Activated CD8-positive, alpha-beta memory T cell treated with anti-CD3 and anti-CD28 coated beads for 48 hours (primary cell): ENCODE results near the gene GRIA3.

ENCODE experiments used
- DNase-seq, 3 experiments: peaks; one replicate each; pipeline ENCODE4 v3.0.0-alpha.2; 2020; ENCODE audit warnings: low read depth in 2 of 3, low spot score in 2 of 3

The GRIA3 gene

DNA sequence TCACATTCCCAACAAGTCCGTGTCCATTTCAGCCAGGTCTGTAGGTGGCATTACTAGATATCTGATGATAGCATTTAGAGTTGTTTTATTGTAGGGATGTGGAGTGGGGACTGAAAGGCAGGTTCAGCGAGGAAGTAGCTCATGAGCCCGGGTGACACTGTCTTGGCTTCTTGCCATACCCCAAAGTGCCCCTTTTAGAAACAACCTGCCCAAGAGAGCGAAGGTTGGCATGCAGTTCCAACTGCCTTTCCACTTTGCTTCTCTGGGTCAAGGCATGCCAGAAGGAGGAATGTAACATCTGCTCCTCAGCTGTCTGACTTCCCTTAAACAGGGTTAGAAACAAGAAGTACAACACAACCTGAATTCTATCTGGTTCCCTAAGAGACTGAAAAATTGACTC is 9.0 kb downstream of the GRIA3 start:
- DNase-seq: no peak

DNA sequence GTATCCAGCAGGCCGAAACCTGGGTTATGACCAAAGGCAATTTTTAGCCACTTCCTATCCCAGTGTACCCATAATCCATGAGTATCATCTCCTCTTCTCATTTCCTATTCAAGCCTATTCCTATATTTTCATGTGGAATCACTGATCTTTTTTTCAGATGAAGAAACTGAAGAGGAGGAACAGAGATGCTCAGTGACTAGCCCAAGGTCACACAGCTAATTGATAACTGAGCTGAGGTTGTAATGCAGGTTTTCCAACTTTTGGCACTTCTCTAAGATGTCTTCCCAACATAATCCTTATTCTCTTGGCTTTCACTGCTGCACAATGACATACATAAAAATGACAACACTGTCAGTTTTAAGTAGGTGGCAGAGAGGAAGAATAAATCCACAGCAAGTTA is 15.3 kb downstream of the GRIA3 start:
- no peak for DNase-seq

GRCh38 chrX:123201720-123202119 is 17.6 kb downstream of the GRIA3 start:
- DNase-seq: no peak

- DNase-seq: no peak
Measured at GRCh38 chrX:123202523-123202922, 18.4 kb downstream of the GRIA3 start.

- no peak for DNase-seq
Measured at GRCh38 chrX:123203772-123204171, 19.7 kb downstream of the GRIA3 start.

DNA sequence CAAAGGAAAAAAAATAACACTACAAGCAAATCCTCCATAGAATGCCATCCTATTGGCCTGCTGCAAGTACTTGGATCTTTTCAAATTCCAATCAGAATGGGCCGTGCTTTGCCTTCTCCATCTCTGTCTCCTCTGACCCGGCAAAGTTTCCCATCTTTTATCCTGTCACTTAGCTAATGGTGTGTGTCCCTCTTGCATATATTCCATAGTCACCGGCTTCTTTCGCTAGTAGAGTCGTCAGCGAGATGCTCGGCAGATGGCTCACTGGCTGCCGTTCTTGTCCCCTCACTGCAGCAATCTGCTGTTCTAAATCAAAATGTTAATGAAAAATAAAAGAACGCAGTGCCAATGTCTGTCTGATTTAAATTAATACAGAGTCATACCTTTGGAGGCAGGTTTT is 22.1 kb downstream of the GRIA3 start:
- DNase-seq: no peak

DNA sequence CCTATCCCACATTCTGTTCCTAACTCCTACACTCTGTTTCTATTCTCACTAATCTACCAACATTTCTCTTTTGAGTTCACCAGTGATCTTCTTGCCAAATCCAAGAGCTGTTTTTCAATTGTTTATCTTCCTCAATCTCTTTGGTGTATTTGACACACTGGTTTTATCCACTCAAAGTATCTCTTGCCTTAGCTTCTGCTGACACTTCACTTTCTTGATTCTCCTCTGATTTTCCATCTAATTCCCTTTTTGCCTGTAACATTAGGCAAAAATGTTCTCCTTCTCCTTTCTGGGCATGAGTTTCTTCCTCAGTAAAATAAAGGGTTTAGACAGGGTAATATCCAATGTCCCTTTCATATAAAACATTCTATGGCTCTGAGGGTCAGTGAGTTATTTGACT is 26.2 kb downstream of the GRIA3 start:
- DNase-seq: no peak

GRCh38 chrX:123215397-123216089 is 31.5 kb downstream of the GRIA3 start:
- no peak for DNase-seq

DNA sequence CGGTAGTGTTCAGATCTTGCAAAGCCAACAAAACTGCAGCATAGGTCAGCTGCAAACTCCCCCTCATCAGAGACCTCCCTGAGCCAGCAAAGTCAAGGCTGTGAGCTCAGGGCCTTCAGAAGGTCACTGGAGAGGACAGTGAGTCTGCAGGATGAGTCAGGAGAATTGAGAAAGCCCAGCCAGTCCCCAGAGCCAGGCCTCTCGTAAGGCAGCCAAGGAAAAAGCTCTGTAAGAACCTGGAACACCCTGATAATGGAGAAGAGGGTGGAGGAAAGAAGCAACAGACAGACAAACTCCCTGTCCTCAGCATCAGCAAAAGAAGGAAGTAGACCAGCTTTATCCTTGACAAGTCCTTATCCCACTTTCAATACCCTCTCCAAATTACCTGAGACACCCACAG is 33.0 kb downstream of the GRIA3 start:
- DNase-seq: no peak

DNA sequence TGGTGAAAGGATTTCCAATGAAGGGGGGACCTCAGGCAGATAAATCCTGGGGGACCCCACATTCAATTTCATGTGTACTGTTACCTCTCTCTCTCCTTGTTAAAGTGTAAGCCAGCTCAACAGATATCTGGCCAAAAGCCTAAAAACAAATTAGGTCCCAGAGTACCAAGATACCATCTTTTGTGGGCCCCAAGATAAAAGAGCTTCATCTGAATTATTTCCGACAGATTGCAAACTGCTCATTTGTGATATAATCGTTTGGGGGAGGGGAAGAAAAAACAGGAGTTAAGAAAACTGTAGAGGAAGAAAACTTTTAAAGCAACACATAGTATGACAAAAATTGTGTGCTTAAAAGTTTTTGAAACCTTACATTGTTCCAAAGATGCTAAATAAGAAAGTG is 33.6 kb downstream of the GRIA3 start:
- no peak for DNase-seq

DNA sequence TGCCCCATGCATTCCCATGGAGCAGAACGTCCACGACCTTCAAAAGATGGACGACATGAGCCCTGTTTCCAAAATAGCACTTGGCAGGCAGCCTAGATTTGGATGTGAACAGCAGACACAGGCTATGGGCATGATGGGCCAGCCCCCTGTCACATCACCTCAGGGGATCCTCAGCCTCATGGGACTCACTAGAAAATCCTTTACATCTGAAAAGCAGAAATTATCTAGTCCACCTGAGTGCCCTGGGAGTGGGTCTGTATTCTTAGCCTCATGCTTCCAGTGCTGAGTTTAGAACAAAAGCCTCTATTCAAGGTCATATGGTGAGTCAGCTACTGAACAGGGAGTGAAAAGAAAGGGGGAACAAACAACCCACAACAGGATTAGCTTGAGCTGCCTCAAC is 35.8 kb downstream of the GRIA3 start:
- no peak for DNase-seq

- no peak for DNase-seq
Measured at GRCh38 chrX:123222920-123223319, 38.8 kb downstream of the GRIA3 start.

- no peak for DNase-seq
Measured at GRCh38 chrX:123223409-123223808, 39.3 kb downstream of the GRIA3 start.

GRCh38 chrX:123223859-123224258 is 39.8 kb downstream of the GRIA3 start:
- DNase-seq: no peak

DNA sequence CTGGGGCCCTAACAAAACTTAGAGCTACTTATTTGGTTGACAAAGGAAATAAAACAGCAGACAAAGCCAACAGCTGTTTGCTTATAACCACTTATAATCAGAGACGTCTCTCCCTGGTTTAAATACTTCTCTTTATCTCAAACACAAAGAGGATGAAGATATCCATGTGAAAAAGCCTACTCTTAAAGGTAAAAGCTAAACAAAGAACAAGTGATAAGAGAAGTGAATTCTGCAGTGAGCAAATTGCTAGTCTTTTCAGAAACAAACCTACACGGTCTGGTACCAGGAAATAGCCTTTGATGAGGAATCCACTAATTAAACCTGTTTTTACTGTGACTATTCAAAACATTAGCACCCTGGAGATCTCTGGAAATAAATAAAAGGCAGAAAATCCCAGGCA is 46.7 kb downstream of the GRIA3 start:
- DNase-seq: no peak

DNA sequence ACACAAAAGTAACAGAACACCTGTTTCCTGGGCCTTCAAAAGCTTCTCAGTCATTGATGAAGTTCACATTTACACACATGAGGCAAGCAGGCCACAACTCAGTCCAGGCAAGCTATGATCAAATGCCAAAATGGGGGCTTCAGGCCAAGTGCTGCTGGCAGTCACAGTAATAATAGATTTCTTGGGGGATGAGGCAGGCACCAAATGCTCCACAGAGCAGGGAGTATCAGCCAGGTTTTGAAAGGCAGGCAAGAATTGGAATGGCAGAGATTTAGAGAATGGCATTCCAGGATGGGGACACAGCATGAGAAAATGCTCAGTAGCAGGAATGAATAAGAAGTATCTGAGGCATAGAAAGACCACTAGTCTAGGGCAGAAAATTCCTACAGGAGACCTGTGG is 52.8 kb downstream of the GRIA3 start:
- no peak for DNase-seq

- DNase-seq: no peak
Measured at GRCh38 chrX:123237271-123237670, 53.2 kb downstream of the GRIA3 start.

DNA sequence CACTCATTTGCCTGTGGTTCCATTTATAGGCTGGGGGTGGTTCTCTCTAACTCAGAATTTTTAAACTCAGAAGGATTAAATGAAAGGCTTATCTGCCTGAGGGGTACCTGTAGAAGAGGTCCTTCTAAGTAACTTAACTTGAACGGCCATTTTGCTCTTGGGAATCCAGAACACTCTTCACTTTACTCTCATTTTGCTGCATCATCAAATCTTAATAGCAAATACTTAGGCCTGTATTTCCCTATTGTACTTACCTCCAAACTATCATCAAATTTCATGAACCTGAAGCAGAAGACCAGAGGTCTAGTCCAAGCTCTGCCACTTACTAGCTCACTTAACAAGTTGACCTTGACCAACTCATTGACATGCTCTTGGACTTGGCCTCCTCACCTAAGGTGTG is 70.4 kb downstream of the GRIA3 start:
- no peak for DNase-seq

GRCh38 chrX:123256378-123256777 is 72.3 kb downstream of the GRIA3 start:
- no peak for DNase-seq

DNA sequence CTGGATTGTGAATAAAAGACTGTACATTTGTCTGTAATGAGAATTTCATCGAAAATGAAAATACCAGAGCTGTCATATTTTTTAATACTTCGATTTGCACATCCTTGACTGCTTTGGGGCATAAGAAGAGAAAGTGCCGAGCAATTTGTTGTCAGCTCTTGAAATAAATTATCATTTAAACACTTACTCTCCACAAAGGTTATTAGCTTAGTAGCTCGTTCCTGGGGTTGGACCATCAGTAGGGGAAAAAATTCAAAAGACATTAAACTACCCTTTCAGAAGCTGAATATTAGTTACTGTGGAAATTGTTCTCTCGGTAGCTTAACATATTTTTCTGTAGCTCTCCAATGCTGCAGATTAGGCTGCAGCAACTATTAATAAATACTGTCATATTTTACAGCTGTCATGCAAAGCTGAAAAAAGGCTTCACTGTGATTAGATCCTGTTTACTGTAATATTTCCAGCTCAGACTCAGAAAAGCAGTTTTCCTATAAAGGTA is 76.9 kb downstream of the GRIA3 start:
- no peak for DNase-seq

DNA sequence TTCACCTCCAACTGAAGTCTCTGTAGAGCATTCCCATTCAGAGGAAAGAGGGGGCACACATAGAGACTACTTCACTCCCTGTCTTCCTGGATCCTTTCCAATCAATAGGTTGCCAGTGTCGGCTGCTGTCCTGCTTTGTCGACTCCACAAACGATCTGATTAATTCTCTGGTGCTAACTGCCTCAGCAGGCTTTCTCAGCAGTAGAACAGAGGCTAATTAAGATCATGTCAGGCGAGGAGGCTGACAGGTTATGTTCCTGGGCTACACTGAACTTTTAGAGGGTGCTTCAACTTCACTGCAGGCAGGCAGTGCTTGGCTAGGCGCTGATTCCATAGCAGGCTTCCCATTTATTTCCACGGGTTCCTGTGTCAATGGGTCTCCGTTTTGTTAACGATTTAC is 79.2 kb downstream of the GRIA3 start:
- DNase-seq: no peak

GRCh38 chrX:123263747-123264146 is 79.7 kb downstream of the GRIA3 start:
- no peak for DNase-seq

DNA sequence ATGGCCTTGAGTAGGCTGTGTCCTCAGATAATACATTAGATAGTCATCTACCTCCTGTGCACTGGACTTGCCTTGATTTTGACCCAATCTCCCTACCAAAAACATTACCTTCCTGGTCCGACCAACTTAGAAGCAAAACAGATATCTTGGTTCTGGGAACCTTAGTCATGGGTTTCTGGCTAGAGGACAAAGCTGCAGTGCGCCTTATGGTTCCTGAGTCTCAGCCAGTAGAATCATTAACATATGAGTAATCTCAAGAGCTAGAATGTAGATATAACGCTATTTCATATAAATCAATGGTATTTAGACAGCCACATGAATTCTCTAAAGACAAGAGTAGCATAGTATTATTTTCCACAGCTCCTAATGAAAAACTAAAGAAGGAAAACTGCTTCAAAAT is 83.1 kb downstream of the GRIA3 start:
- no peak for DNase-seq
